Type B pancreatic cell (in vitro differentiated cells): ENCODE results near the gene CFAP74. TPM values are rescaled to one million over a fixed set of nuclear protein-coding genes. Genes with fewer than 3 reads are reported as not detected.
"Not testable (repeated sequence)": the region's sequence is repeated elsewhere in the genome, so short reads cannot be mapped to it uniquely, and the experiment has no call there.

Experiments
- DNase-seq: peaks from one replicate; pipeline ENCODE4 v3.0.0; 2021; ENCODE audit warnings: mixed read lengths; ENCODE audit not compliant: unreplicated experiment; ENCODE audit errors: extremely low spot score
- H3K27ac Mint-ChIP-seq: 2 replicates; pipeline ENCODE4 v1.8.0; 2021; ENCODE audit warnings: mild to moderate bottlenecking, mixed read lengths
- H3K27me3 Mint-ChIP-seq: 2 replicates; pipeline ENCODE4 v1.8.0; 2021; ENCODE audit warnings: mixed read lengths
- H3K36me3 Mint-ChIP-seq: 2 replicates; pipeline ENCODE4 v1.8.0; 2021; ENCODE audit warnings: mixed read lengths
- H3K4me1 Mint-ChIP-seq: one replicate; pipeline ENCODE4 v1.8.0; 2021; ENCODE audit warnings: mixed read lengths; ENCODE audit not compliant: unreplicated experiment
- H3K4me3 Mint-ChIP-seq: 2 replicates; pipeline ENCODE4 v1.8.0; 2021; ENCODE audit warnings: mild to moderate bottlenecking, mixed read lengths
- H3K9me3 Mint-ChIP-seq: 2 replicates; pipeline ENCODE4 v1.8.0; 2021; ENCODE audit warnings: mixed read lengths
- total RNA-seq: library from RNA; stranded (reverse); gene quantifications from 2 replicates; pipeline ENCODE4 v1.2.1, GENCODE V29; 2021; ENCODE audit warnings: low replicate concordance
- TF ChIP-seq, protein P1 (sequence below): fragments of 200-600 bp; sonication (generic); conservative IDR thresholded peaks from 2 replicates; pipeline ENCODE4 v1.5.0; 2021; ENCODE audit warnings: antibody characterized with exemption, mild to moderate bottlenecking

Gene CFAP74
- total RNA-seq, 1 donor from 2014 or later, result 1.5 TPM

DNA sequence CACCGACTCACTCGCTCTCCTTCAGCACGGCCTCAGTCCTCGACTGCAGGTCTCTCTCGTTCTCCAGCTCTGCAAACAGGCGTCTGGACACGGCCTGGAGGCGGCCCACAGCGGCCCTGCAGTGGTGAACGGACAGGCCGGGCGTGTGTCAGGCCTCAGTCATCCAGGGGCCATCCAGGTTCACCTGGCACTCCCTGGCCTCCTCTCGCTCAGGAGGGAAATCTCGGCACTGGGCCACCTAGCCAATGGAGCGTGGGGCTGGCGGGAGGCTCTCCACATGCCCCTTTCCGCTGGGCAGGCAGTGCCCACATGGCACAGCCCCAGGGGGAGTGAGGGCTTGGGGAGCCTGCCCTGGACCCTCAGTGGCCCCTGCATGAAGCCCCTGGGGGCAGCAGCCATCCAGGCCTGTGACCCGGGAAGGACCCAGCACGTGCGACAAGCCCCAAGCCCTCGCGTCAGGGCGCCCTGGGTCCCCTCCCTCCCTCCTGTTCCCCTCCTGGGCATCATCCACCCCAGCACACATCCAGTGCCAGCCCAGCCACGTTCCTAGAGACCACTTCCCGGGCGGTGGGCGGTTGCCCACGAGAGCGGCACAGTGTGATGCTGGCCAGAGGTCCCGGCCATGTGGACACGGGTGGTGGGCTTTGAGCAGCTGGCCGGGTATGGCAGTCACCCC lies 18.1 kb downstream of the CFAP74 start:
- Mint-ChIP-seq H3K27me3 (peaks cover 3% of the 10 kb centered on the region), H3K9me3 (no peaks in the 10 kb centered on the region), H3K27ac (no peak overlapping the region), H3K36me3 (no peaks in the 10 kb centered on the region), H3K4me1 (peaks cover 13% of the 10 kb centered on the region), H3K4me3 (no peak overlapping the region)
- TF ChIP-seq, protein P1, sequence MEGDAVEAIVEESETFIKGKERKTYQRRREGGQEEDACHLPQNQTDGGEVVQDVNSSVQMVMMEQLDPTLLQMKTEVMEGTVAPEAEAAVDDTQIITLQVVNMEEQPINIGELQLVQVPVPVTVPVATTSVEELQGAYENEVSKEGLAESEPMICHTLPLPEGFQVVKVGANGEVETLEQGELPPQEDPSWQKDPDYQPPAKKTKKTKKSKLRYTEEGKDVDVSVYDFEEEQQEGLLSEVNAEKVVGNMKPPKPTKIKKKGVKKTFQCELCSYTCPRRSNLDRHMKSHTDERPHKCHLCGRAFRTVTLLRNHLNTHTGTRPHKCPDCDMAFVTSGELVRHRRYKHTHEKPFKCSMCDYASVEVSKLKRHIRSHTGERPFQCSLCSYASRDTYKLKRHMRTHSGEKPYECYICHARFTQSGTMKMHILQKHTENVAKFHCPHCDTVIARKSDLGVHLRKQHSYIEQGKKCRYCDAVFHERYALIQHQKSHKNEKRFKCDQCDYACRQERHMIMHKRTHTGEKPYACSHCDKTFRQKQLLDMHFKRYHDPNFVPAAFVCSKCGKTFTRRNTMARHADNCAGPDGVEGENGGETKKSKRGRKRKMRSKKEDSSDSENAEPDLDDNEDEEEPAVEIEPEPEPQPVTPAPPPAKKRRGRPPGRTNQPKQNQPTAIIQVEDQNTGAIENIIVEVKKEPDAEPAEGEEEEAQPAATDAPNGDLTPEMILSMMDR, result no peak
- no peak for DNase-seq

DNA sequence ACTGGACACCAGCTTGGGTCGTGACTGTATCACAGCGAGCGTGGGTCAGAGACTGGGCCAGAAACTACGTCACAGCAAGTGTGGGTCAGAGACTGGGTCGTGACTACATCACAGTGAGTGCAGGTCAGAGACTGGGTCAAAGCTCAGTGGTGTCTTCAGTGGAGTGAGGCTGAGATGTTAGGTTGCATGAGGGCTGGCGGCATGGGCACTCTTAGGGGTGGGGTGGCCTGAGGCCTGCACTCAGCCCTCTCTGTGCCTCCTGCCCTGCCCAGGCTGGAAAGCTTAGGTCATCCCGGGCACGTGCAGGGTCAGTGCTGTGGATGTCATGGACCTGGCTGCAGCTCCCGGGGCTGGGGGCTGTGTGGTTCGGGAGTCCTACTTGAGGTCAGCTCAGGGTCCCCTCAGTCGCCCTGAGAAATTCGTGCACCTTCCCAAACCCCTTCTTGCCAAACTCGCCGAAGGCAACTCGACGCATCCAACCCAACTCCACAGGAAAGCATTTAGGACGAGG lies 19.0 kb downstream of the CFAP74 start:
- peaks cover 3% of the 10 kb centered on the region for H3K27me3 Mint-ChIP-seq
- TF ChIP-seq, protein P1, result no peak
- H3K9me3 Mint-ChIP-seq, result no peaks in the 10 kb centered on the region
- no peak for DNase-seq
- no peak overlapping the region for H3K4me3 Mint-ChIP-seq
- peaks cover 7% of the 10 kb centered on the region for H3K4me1 Mint-ChIP-seq
- no peak overlapping the region for H3K27ac Mint-ChIP-seq
- H3K36me3 Mint-ChIP-seq, result no peaks in the 10 kb centered on the region

DNA sequence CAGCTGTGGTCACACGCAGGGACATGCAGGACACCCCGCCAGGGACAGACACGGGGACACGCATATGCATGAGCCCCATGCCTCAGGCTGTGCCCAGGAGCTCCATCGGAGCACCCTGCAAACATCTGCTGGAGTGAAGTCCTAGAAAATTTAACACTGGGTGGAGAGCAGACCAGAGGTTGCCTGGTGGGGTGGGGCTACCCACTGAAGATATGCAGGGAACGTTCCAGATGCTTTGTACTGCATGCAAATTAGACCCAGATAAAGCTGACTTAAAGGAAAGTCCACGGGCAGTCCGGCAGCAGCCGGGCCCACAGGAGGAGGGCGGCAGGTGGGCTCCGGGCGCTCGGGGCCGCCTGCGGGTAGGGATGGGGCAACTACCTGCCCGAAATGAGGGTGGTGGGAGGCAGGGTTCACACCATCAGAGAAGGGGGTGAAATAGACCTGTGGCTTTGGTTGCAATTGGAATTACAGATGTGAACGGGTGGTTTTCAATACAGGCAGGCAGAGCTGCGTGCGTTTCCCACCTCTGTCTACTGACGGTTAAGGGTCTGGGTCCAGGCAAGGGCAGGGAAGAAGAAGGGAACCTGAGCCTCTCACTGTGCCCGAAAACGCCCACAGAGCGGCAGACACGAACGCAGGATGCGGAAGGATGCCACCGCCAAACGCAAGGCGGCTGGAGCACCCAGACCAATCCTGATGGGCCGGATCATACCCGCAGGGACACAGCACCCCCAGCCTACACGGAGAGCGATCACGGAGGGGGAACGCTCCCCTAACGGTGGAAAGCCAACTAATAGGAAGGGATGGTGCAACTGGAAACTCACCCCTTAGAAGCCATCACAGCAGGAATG lies 21.0 kb downstream of the CFAP74 start:
- no peak for DNase-seq
- Mint-ChIP-seq H3K9me3 (no peaks in the 10 kb centered on the region), H3K36me3 (no peaks in the 10 kb centered on the region), H3K27me3 (peaks cover under 1% of the 10 kb centered on the region), H3K4me1 (no peaks in the 10 kb centered on the region), H3K4me3 (no peak overlapping the region), H3K27ac (no peak overlapping the region)
- TF ChIP-seq, protein P1, result no peak

DNA sequence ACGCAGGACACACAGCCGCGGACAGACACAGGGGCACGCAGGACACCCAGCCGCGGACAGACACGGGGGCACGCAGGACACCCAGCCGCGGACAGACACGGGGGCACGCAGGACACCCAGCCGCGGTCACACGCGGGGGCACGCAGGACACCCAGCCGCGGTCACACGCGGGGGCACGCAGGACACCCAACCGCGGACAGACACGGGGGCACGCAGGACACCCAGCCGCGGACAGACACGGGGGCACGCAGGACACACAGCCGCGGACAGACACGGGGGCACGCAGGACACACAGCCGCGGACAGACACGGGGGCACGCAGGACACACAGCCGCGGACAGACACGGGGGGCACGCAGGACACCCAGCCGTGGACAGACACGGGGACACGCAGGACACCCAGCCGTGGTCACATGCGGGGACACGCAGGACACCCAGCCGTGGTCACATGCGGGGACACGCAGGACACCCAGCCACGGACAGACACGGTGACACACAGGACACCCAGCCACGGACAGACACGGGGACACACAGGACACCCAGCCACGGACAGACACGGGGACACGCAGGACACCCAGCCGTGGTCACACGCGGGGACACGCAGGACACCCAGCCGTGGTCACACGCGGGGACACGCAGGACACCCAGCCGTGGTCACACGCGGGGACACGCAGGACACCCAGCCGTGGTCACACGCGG lies 21.8 kb downstream of the CFAP74 start:
- not testable (repeated sequence) for H3K4me1 Mint-ChIP-seq, H3K4me3 Mint-ChIP-seq

DNA sequence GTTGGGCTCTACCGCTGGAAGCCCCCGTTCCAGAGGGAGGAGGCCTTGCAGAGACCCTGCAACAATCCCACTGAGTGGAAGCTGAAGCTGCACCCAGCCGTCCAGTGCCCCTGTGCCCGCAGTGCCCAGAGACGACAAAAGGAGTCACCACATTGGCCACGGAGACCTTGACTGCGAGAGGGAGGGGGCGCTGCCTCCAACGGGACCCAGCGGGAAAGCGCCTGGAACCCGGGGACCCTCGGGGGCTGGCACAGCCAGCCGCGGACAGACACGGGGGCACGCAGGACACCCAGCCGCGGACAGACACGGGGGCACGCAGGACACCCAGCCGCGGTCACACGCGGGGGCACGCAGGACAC lies 22.5 kb downstream of the CFAP74 start:
- TF ChIP-seq, protein P1, result no peak
- no peak overlapping the region for H3K27ac Mint-ChIP-seq
- no peaks in the 10 kb centered on the region for H3K4me1 Mint-ChIP-seq
- H3K9me3 Mint-ChIP-seq, result no peaks in the 10 kb centered on the region
- H3K36me3 Mint-ChIP-seq, result no peaks in the 10 kb centered on the region
- peaks cover 6% of the 10 kb centered on the region for H3K27me3 Mint-ChIP-seq
- H3K4me3 Mint-ChIP-seq, result no peak overlapping the region
- DNase-seq, result no peak

More for the DNA sequence above, 21.8 kb downstream of the CFAP74 start:
- not testable (repeated sequence) for H3K27ac Mint-ChIP-seq, H3K27me3 Mint-ChIP-seq, H3K36me3 Mint-ChIP-seq, DNase-seq, H3K9me3 Mint-ChIP-seq
